BJ (cell line): ENCODE measurements around the gene GAPVD1. TPM values are rescaled to one million over a fixed set of nuclear protein-coding genes. Genes with fewer than 3 reads are reported as not detected.

Source experiments
- CTCF ChIA-PET: fragments of 350-600 bp; formaldehyde crosslinking; extraction: SDS; loops from one replicate; lab custom pipeline; 2021; ENCODE audit warnings: antibody characterized with exemption, inconsistent platforms; lab: Yijun Ruan, JAX
- POLR2A ChIA-PET: fragments of 300-600 bp; sonication (Branson Sonifier 250); formaldehyde crosslinking; extraction: SDS; loops from one replicate; lab custom pipeline; 2021; ENCODE audit warnings: antibody characterized with exemption; lab: Charles Lee
- DNase-seq: peaks from one replicate; pipeline ENCODE4 v3.0.0-alpha.2; 2011; ENCODE audit warnings: low read depth
- H3K27me3 ChIP-seq: 2 replicates; pipeline ENCODE4 v1.6.0; 2011; ENCODE audit warnings: low read length; ENCODE audit not compliant: control insufficient read depth, insufficient read depth
- H3K36me3 ChIP-seq: 2 replicates; pipeline ENCODE4 v1.5.1; 2011; ENCODE audit warnings: low read length; ENCODE audit not compliant: control insufficient read depth, insufficient read depth
- H3K4me3 ChIP-seq: 2 replicates; pipeline ENCODE4 v1.5.1; 2011; ENCODE audit warnings: low read depth, mild to moderate bottlenecking, control low read depth, low read length
- polyA plus RNA-seq: library from polyadenylated mRNA; depleted of rRNA; stranded (reverse); fragments of >200 nt; gene quantifications from 2 replicates; pipeline ENCODE4 v1.2.3, GENCODE V29; 2011
- TF ChIP-seq, protein P1 (sequence below): IDR thresholded peaks from 2 replicates; pipeline ENCODE4 v1.5.1; 2011; ENCODE audit warnings: low read depth, mild to moderate bottlenecking, control low read depth, inconsistent platforms, low read length, moderate library complexity; ENCODE audit not compliant: insufficient read depth

The GAPVD1 gene
- polyA plus RNA-seq, 1 experiment: 11.6 TPM

DNA sequence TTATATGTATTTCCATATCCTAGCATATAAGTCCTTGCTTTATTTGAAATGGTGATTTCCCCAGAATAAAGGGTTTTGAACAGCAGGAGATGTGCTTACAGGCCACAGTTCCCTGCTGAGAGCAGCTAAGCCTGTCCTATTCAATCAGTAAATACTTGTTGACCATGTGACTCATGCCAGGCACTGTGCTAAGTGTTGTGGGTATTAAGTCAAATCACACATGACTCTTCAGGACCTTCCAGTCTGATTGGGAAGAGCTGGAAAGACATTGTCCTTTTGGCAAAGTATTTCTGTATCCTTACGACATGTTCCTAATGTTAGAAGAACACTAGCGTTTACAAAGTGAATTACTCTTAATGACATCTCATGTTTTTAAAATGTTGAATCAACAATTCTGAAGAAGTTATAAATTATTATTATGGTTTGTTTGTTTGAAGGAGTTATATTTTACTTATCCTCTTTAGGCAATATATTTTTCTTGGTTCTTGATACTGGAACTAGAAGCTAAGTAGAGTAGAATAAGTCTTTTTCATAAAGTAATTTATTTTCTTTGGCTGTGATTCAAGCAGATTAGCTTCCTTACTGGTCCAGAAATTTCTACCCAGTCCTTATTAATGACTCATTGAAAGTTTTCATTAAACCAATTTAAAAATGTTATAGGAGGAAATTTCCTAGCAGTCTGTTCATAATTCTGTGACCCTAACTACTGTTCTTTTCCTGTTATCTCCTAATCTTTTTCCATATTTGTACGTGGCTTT is 82.1 kb downstream of the GAPVD1 start:
- H3K27me3 ChIP-seq: no peaks in the 10 kb centered on the region
- H3K36me3 ChIP-seq: peaks cover 9% of the 10 kb centered on the region
- POLR2A ChIA-PET: interaction anchor here (0.5 kb wide), 2 partner anchors 100 to 478 kb away, joined by 4 to 6 read pairs; no protein-coding TSS in a partner anchor
- DNase-seq: no peak
- H3K4me3 ChIP-seq: no peak overlapping the region
- CTCF ChIA-PET: interaction anchor here (0.7 to 1.2 kb wide), 4 partner anchors 12 to 20 kb away, joined by 3 to 4 read pairs (median 4); no protein-coding TSS in a partner anchor
- TF ChIP-seq, protein P1, sequence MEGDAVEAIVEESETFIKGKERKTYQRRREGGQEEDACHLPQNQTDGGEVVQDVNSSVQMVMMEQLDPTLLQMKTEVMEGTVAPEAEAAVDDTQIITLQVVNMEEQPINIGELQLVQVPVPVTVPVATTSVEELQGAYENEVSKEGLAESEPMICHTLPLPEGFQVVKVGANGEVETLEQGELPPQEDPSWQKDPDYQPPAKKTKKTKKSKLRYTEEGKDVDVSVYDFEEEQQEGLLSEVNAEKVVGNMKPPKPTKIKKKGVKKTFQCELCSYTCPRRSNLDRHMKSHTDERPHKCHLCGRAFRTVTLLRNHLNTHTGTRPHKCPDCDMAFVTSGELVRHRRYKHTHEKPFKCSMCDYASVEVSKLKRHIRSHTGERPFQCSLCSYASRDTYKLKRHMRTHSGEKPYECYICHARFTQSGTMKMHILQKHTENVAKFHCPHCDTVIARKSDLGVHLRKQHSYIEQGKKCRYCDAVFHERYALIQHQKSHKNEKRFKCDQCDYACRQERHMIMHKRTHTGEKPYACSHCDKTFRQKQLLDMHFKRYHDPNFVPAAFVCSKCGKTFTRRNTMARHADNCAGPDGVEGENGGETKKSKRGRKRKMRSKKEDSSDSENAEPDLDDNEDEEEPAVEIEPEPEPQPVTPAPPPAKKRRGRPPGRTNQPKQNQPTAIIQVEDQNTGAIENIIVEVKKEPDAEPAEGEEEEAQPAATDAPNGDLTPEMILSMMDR: no peak

DNA sequence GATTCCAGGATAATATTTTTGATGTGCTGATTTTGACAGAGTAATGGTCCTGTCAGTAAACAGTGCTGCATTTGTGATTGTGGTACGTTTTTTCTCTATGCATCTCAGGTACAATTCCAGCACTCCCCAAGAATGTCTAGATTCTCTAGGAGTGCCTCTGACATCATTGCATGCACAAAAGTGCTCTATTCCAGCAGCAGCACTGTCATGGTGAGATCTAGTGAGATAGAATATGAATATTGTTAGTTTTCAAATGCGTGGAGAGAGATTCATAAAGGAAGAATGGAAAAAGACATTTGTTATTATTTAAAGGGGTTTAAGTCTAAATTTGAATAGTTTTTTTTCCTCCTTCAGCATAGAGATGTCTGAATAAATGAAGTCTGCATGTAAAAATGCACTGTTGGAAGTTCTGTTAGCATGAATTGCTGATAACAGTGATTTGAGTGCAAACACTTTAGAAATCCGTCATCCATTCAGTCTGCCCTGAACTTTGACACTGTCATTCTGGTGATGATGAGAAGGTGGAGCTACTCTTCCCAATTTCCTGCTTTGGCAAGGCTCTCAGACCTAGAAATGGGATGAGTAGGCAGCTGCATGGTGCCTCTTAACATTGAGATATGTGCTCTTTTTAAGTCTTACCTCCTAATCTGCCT is 84.6 kb downstream of the GAPVD1 start:
- CTCF ChIA-PET: no interaction called here

DNA sequence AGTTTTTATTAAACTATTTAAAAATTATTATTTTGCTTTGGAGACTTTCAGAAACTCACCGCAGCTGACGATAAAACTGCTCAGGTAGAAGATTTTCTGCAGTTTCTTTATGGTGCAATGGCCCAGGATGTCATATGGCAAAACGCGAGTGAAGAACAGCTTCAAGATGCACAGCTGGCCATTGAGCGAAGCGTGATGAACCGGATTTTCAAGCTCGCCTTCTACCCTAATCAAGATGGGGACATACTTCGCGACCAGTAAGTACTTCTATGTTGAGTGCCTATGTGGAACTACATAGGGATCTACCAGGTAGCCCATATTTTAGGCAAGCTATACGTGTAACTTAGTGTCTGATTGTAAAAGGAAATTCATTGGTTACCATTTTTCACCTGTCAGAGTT is 94.0 kb downstream of the GAPVD1 start:
- H3K4me3 ChIP-seq: no peak overlapping the region
- H3K27me3 ChIP-seq: no peaks in the 10 kb centered on the region
- CTCF ChIA-PET: interaction anchor here (0.9 kb wide), 1 partner anchor 13 kb away, joined by 4 read pairs; no protein-coding TSS in a partner anchor
- POLR2A ChIA-PET: no interaction called here
- no peak for DNase-seq
- H3K36me3 ChIP-seq: peaks cover 10% of the 10 kb centered on the region
- TF ChIP-seq, protein P1: no peak

More for the DNA sequence above, 84.6 kb downstream of the GAPVD1 start:
- Histone ChIP-seq H3K27me3 (no peaks in the 10 kb centered on the region), H3K4me3 (no peak overlapping the region), H3K36me3 (peaks cover 20% of the 10 kb centered on the region)
- TF ChIP-seq, protein P1: no peak
- POLR2A ChIA-PET: no interaction called here
- DNase-seq: no peak

DNA sequence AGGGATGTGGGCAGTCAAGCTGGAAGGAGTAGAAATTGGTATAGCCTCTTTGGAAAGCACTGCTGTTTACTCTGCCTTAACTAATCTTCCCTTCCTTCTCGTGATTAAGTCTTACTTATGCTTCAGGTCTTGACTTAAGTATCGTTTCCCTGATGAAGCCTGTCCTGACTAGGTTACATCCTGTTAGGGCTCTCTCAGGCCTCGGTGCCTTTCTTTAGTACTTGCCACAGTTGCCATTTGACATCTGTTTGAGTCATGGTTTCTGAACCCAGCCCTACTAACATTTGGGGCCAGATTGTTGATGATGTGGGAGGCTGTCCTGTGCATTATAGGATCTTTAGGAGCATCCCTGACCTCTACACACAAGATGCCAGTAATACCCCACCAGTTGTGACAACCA is 94.4 kb downstream of the GAPVD1 start:
- TF ChIP-seq, protein P1: no peak
- POLR2A ChIA-PET: no interaction called here
- Histone ChIP-seq H3K4me3 (no peak overlapping the region), H3K36me3 (peaks cover 8% of the 10 kb centered on the region), H3K27me3 (no peaks in the 10 kb centered on the region)
- CTCF ChIA-PET: interaction anchor here (0.9 kb wide), 1 partner anchor 13 kb away, joined by 4 read pairs; no protein-coding TSS in a partner anchor
- DNase-seq: no peak

DNA sequence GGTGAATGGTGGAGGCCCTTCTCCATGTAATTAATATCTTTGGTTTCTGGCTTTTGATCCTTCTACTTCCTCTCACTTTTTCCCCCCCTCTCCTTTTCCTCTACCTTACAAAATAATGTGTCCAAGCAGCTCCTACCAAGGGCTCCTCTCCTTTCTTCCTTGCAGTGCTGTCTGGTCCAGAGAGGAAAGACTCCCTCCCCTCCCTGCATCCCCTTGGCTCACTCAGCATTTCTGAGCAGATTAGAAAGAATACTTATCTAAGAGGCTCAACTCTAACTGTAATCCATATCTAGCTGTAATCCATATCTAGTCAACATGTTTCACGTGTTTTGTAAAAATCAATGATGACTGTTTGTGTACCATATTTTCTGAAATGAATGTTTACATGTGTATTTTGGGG is 97.4 kb downstream of the GAPVD1 start:
- CTCF ChIA-PET: interaction anchor here (0.6 to 1.4 kb wide), 3 partner anchors 10 to 590 kb away, joined by 3 to 4 read pairs (median 3); no protein-coding TSS in a partner anchor
- POLR2A ChIA-PET: no interaction called here
- Histone ChIP-seq H3K36me3 (peaks cover 6% of the 10 kb centered on the region), H3K27me3 (no peaks in the 10 kb centered on the region), H3K4me3 (no peak overlapping the region)
- DNase-seq: no peak
- TF ChIP-seq, protein P1: no peak
